Measurements from ENCODE around the gene PHLDB2. TPM values are rescaled to one million over a fixed set of nuclear protein-coding genes. Genes with fewer than 3 reads are reported as not detected.

The PHLDB2 gene
- polyA plus RNA-seq, 3 donors = 77.7 to 105 (median 98.4) TPM

GRCh38 chr3:111846039-111846438 lies 13.0 kb upstream of the PHLDB2 start:
- no peak for DNase-seq

- DNase-seq = no peak
These were observed 12.3 kb upstream of the PHLDB2 start for GRCh38 chr3:111846717-111847116.

GRCh38 chr3:111848283-111848682 lies 10.8 kb upstream of the PHLDB2 start:
- no peak for DNase-seq

GRCh38 chr3:111848778-111849177 lies 10.3 kb upstream of the PHLDB2 start:
- DNase-seq = no peak

- DNase-seq = no peak
These were observed 8.5 kb upstream of the PHLDB2 start for GRCh38 chr3:111850537-111850936.

- DNase-seq = no peak
These were observed 7.5 kb upstream of the PHLDB2 start for GRCh38 chr3:111851511-111851954.

- no peak for DNase-seq
These were observed 6.5 kb upstream of the PHLDB2 start for GRCh38 chr3:111852540-111852939.

- no peak for DNase-seq
These were observed 6.0 kb upstream of the PHLDB2 start for GRCh38 chr3:111853068-111853467.

- DNase-seq = no peak
These were observed 4.1 kb upstream of the PHLDB2 start for GRCh38 chr3:111854990-111855389.

- DNase-seq = no peak
These were observed 2.6 kb upstream of the PHLDB2 start for GRCh38 chr3:111856501-111856900.

- no peak for DNase-seq
These were observed 1.6 kb upstream of the PHLDB2 start for GRCh38 chr3:111857474-111857873.

- DNase-seq = no peak
These were observed 423 bp upstream of the PHLDB2 start for GRCh38 chr3:111858642-111859041.

- peak; percentile 91 for DNase-seq
These were observed 1.2 kb downstream of the PHLDB2 start for GRCh38 chr3:111859974-111860859.

- DNase-seq = no peak
These were observed 2.3 kb downstream of the PHLDB2 start for GRCh38 chr3:111861391-111861790.

GRCh38 chr3:111862415-111862814 lies 3.4 kb downstream of the PHLDB2 start:
- DNase-seq = no peak

GRCh38 chr3:111862974-111863373 lies 3.9 kb downstream of the PHLDB2 start:
- no peak for DNase-seq

GRCh38 chr3:111863942-111864694 lies 5.1 kb downstream of the PHLDB2 start:
- no peak for DNase-seq

- no peak for DNase-seq
These were observed 6.0 kb downstream of the PHLDB2 start for GRCh38 chr3:111864821-111865656.

- no peak for DNase-seq
These were observed 8.9 kb downstream of the PHLDB2 start for GRCh38 chr3:111867889-111868426.

- DNase-seq = no peak
These were observed 11.6 kb downstream of the PHLDB2 start for GRCh38 chr3:111870620-111871019.

- DNase-seq = no peak
These were observed 13.0 kb downstream of the PHLDB2 start for GRCh38 chr3:111871809-111872623.
